HG03135 (cell line): ENCODE results near the gene DIAPH1.

Source experiments
- ATAC-seq: cut with Tn5 transposase; IDR thresholded peaks from one replicate; pipeline ENCODE4 v1.9.1; 2021; ENCODE audit warnings: mild to moderate bottlenecking, moderate library complexity; ENCODE audit not compliant: unreplicated experiment

DIAPH1 gene

DNA sequence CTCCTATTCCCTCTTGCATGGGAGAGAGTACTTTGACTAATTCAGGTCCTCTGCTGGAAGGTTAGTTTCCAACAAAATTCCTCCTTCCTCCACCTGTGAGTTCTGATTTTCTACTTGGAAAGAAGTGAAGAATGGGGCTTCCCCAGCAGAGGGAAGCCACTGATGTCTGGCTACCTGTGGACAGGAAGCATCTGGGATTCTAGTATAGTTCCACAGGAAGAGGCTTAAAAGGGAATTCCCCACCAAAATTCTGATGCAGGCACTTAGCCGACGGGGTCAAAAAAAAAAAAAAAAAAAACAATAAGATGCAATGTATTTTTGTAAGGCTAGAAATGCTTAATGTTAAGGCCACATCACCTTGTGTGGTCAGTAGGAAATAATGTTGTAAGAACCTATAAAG lies 96.5 kb downstream of the DIAPH1 start:
- ATAC-seq = no peak

DNA sequence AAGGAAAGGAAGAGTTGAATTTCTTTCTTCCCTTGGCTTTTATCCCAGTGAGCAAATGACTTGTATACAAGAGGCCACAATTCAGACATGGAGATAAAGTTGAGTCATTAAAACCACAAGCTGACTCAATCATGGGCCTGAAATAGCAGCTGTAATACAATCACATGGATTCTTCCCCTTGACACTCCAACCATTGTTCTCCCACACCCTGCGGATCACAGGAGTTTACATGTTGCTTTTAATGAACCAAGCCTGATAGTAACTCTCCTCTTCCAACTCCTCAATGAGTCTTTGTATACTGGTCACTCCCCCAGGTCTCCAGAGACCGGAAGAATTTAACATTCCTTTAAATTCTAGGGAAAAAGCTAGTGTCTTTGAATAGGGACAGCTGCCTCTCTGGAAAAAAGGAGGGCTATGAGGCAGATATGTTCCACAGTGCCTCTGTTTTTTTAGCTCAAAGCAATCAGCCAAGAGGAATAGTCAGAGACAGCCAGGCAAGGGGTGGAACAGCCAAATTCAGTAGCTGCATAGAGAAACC lies 97.5 kb downstream of the DIAPH1 start:
- no peak for ATAC-seq

DNA sequence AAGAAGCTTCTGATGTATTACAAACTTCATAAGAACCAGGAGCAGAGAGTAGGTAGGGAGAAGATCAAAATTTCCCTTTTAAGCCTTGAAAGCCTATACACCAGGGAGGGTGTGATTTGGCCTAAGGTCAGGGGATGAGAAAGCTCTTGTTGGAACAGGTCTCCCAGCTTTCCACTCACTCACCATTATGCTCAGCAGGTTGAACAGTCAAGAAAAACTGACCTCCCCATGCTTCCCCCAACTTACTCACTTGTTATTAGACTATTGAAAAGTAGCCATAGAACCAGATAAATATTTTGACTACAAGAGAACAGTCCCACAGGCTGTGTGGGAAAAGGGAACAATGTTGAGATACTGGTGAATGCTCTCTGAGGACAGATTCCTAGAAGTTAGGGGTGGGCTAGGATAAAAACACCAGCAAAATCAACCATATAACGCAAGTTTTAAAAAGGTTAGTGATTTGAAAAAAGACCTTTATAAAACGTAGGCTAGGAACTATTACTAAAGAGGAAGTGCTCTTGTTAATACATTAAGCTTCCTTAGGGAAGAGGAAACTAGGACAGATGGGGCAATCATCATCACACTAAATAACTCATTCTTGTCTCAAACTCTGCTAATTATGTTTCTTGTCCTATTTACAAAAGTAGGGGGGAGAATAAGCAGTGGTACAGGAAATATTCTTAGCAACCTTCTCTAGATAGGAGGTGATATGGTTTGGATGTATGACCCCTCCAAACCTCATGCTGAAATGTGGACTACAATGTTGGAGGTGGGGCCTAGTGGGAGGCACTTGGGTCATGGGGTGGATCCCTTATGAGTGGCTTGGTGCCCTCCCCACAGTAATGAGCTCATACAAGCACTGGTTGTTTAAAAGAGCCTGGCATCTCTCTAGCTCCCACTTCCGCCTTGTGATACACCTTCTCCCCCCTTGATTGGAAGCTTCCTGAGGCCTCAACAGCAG lies 98.9 kb downstream of the DIAPH1 start:
- no peak for ATAC-seq

DNA sequence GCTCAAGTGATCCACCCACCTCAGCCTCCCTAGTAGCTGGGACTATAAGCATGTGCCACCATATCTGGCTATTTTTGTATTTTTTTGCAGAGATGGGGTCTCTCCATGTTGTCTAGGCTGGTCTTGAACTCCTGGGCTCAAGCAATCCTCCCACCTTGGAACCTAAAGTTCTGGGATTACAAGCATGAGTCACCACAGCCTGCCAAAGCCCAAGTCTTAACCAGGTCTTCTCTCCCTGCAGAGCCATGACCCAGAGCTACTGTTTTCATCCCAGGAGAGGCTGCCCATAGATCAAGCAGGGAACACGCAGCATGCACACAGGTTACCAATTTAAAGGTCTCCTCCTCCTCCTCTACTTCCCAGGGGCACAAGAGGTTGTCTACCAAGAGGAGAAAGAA lies 100.2 kb downstream of the DIAPH1 start:
- ATAC-seq = no peak

DNA sequence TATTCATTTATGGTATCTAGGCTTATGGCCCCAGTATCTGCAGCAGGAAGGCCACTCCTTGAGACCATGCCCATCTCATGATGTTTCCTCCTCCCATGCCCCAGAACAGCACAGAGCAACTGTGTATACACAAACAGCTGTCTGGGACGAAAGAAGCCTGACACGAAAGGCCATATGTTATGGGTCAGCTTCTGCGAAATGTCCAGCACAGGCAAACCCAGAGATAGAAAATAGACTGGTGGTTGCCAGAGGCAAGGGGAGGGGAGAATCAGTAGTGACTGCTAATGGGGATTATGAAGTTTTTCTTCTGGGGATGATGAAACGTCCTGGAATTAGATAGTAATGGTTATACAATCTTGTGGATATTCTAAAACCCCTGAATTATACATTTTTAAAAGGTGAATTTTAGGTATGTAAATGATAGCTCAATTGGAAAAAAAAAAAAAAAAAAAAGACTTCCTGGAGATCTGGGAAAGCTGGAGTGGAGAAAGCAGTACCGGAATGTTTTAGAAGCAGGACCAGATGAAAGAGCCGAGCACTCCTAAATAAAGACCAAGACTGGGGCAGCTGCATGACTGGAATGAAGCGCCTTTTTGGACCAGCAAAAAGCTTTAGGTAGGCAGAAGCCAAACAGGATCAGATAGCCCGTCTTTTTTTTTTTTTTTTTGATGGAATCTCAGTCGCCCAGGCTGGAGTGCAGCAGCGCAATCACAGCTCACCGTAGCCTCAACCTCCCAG lies 100.8 kb downstream of the DIAPH1 start:
- ATAC-seq = no peak

DNA sequence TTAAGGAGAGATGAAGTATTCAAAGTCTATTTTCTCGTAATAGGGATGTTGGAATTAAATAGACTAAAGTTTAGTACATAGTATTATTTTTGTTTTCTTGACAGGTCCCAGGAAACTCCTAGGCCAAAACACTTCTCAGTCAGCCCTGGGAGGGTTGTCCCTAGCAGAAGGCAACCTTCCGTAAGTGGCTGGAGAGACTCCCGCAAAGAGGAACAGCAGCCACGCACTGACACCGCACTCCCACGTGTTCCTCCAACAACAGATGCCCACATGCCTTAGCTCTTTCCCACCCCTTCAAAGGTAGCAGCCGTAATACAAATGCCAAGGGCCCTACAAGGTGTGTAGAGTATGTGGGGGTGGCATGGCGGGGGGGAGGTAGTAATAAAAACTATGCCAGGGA lies 101.5 kb downstream of the DIAPH1 start:
- ATAC-seq = no peak

DNA sequence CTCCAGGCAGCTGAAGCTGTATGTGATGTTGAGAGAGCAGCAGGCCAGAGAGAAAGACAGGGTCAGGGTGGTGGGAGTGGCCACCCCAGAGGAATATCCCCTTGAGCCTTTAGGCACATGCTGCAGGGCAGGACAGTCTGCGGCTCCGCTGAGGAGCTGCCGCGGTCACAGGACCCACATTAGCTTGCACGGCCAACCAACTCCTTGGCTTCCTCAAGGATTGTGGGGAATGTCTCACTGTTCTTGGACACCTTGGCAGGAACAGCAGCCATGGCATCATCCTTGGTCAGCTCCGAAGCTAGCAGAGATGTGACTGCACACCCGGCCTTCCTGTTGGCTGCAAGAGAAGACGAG lies 102.2 kb downstream of the DIAPH1 start:
- no peak for ATAC-seq

DNA sequence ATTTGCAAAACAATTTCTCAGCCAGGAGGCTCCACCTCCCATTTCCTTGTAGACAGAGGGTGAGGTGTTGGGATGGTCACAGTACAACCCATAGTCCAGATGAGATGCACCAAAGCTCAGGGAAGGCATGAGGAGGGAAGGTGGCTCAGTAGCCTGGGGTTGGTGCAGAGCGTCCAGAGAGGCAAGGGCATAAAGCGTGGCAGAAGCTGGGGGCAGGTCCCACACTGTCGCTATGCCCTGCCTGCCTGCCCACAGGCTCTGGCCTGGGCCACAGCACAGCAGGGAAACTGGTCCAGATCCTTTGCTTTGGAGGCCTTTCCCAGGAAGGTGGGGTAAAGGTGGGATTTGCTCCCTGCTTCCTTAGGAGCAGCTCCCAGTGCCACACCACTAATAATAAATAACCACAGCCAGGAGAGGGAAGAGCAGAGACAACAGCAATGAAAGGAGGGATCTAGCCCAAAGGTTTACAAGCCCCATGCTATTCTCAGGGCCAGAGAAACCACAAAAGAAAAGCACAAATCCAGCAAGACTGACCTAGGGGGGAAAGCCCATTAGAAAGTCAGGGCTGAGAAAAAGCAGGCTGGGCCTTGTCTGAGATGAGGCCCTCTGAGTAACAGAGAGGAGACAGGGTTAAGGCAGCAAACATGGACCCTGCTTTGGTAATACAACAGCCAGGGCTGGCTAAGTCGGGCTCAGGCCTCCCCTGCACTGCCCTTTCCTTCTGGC lies 102.7 kb downstream of the DIAPH1 start:
- ATAC-seq = no peak

DNA sequence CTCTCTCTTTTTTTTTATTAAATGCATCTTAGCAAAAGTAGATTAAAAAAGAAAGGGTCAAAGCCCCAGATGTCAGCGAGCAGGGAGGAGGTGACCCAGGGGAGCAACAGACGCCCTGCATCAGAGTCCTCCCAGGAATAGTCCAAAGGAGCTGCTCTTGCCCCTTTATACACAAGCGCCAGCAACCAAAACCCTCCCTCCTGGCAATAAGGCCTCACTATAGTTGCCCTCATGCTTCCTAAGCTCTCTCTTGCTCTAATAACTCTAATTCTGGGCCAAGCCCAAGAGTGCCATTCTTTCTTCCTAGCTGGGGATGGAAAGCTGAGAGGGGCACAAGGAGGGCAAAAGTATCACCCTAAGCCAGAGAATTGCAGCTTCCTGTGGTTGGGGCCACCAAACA lies 103.7 kb downstream of the DIAPH1 start:
- no peak for ATAC-seq

DNA sequence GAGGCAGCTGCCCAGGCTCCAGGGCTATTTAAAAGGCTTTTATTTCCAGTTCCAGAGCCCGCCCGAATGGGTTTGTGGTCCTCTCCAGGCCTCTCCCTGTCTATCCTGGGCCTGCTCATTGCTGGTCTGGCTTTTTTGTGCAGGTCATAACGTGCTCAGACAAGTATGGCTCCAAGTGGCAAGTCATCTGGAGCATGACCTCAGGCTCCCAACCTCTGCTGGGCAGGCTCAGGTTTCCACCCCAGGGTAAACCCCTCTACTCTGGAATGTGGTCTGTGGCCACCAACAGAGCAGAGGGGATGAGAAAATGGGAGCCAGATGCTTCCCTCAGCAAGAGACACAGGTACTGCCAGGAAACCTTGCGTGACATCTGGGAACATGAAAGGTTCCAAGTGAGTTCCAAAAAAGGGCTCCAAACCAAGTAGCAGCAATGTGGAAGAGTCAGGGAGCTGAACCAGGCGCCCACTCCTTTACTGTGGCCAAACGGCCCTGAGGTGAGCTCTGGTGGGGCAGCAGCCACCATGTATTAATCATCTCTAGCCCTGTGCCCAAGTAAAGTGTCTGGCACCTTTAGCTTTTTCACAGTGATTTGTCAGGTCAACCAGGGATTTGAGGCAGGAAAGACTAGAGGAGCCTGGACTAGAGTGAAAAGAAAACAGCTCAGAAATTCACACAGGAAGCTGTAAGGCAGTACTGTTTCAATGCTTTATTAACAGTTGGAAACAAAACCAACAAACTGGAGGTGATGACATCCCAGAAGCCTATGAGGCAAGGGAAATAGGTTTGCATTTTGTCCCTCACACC lies 104.3 kb downstream of the DIAPH1 start:
- ATAC-seq = no peak

DNA sequence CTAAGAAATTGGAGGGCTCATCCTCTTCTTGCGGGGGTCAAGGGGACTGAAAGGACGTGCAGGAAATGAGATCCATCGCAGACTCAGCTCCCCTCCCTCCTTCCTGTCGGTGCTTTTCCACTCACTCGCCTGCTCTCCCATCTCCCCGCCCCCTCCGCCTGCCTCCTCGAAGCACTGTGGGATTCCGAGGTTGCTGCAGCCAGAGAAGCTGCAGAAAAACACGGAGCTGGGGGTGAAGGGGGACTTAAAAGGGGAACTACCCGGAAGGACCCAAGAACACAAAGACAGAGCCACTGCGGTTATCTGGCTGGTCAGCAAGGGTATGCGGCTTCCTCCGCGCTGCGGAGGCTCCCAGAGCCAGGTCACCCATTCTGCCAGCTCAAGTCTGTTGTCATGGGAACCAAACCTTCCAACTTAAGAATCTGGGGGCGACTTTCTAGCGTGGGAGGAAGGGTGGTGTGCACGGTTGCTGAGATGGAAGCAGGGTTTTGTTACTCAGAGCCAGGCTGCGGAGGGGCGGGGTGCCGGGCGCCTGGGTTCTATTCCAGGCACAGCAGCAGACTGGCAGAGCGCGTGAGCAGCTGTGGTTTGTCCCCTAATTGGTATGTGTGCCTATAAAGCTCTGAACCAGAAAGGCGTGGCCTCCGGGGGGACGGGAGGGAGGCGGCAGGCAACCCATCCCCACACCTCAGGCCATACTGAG lies 105.0 kb downstream of the DIAPH1 start:
- ATAC-seq = no peak

DNA sequence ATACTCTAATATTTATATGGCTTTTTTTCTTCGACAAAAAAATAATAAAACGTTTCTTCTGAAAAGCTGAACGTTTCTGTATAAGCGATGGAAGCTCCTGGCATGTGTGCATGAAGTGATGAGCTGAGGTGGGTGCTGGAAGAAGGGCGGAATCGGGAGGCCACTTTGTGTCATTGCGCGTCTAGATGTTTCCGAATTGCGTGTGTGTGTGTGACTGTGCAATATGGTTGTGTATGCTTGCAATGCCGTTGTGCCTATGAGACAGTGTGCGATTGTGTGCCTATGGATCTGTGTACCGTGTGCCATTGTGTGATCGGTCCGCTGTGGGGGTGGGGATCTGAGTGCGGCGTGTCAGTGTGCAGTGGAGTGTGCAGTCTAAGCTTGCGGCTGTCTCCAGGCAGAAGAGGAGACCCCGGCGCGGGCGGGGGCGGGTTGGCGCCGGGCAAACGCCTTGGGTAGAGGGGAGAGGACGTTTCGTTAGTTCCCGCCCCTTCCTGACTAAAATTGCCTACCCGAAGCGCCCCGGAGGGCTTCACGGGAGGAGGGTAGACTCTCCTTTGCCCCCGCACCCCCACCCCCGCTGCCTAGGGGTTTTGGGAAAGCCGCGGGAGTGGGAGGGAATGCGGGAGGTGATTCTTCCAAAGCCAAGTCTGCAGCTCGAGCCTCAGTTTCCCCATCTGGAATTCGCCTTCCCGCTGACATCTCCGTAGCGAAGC lies 105.7 kb downstream of the DIAPH1 start:
- no peak for ATAC-seq

DNA sequence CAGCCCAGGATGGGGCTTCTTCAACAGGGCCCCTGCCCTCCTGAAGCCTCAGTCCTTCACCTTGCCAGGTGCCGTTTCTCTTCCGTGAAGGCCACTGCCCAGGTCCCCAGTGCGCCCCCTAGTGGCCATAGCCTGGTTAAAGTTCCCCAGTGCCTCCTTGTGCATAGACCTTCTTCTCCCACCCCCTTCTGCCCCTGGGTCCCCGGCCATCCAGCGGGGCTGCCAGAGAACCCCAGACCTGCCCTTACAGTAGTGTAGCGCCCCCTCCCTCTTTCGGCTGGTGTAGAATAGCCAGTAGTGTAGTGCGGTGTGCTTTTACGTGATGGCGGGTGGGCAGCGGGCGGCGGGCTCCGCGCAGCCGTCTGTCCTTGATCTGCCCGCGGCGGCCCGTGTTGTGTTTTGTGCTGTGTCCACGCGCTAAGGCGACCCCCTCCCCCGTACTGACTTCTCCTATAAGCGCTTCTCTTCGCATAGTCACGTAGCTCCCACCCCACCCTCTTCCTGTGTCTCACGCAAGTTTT lies 106.3 kb downstream of the DIAPH1 start:
- no peak for ATAC-seq

DNA sequence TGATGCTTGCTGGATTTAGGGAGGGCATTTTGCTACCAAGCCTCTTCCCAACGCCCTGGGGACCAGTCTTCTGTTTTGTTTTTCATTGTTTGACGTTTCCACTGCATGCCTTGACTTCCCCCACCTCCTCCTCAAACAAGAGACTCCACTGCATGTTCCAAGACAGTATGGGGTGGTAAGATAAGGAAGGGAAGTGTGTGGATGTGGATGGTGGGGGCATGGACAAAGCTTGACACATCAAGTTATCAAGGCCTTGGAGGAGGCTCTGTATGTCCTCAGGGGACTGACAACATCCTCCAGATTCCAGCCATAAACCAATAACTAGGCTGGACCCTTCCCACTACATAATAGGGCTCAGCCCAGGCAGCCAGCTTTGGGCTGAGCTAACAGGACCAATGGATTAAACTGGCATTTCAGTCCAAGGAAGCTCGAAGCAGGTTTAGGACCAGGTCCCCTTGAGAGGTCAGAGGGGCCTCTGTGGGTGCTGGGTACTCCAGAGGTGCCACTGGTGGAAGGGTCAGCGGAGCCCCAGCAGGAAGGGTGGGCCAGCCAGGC lies 107.0 kb downstream of the DIAPH1 start:
- ATAC-seq = no peak

DNA sequence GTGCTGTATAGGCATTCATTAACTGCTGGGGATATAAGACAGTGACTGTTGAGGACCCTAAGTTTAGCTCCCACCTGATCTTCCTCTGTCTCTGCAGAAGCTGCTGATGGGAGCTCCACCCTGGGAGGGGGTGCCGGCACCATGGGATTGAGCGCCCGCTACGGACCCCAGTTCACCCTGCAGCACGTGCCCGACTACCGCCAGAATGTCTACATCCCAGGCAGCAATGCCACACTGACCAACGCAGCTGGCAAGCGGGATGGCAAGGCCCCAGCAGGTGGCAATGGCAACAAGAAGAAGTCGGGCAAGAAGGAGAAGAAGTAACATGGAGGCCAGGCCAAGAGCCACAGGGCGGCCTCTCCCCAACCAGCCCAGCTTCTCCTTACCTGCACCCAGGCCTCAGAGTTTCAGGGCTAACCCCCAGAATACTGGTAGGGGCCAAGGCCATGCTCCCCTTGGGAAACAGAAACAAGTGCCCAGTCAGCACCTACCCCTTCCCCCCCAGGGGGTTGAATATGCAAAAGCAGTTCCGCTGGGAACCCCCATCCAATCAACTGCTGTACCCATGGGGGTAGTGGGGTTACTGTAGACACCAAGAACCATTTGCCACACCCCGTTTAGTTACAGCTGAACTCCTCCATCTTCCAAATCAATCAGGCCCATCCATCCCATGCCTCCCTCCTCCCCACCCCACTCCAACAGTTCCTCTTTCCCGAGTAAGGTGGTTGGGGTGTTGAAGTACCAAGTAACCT lies 107.8 kb downstream of the DIAPH1 start:
- no peak for ATAC-seq

DNA sequence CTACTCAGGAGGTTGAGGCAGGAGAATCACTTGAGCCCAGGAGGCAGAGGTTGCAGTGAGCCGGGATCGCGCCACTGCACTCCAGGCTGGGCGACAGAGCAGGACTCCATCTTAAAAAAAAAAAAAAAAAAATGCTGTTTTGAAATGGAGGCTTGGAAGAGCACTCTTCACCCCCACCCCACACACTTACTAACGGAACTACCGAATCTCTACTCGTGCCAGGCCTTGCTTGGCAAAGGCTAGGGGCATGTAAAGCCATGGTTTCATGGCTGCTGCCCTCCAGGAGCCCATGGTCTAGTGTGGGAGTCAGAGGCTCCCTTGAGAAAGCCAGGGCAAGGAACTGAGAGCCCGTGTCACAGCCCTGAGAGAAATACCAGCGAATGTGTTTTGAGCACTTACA lies 108.6 kb downstream of the DIAPH1 start:
- ATAC-seq = no peak

DNA sequence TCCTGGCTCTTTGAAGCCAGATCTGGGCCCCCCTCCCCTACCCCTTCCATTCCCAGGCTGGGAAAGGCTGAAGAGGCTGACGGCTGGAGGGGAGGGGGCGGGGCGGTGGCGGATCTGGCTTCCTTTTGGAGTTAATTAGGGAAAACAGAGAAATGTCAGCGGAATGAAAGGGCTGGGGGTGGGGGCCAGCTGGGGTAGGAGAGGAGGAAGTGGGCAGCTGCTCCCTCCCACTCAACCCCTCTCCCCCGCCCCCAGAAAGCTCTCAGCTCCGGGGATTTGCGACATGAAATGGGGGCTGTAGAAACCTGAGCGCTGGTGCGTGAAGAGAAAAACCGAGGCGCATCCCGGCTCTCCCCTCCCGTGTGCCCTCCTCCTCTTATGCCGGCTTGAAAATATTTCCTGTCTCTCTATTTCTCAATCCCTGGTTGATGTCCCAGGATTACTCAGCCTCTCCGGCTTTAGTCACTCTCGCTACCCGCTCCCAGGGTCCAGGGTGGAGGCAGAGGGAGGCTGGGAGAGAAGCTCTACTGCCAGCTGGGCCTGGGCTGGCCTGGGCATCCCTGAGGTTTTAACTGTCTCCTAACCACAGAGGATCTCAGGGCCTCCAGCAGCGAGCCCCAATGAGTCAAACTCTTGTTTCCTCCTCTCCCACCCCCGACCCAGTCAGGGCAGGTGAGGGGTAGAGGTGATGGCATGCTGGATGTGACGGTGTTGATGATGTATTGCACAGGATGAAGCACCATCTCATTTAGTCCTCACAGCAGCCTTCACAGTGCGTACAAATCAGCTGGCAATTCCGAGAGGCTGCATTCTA lies 109.8 kb downstream of the DIAPH1 start:
- no peak for ATAC-seq
